Astrocyte (in vitro differentiated cells and primary cell): ENCODE data around the gene GRM5.

ENCODE experiments used
- EZH2 ChIP-seq: IDR thresholded peaks from 2 replicates; pipeline ENCODE4 v1.6.1; 2012; ENCODE audit warnings: mild to moderate bottlenecking, low read length, inconsistent platforms; ENCODE audit not compliant: insufficient read depth
- TF ChIP-seq, protein P1 (sequence below): IDR thresholded peaks from 2 replicates; pipeline ENCODE4 v1.5.1; 2011; ENCODE audit warnings: low read depth, mild to moderate bottlenecking, inconsistent platforms, low read length, moderate library complexity; ENCODE audit not compliant: insufficient read depth

- TF ChIP-seq EZH2 = no peak
- TF ChIP-seq, protein P1, sequence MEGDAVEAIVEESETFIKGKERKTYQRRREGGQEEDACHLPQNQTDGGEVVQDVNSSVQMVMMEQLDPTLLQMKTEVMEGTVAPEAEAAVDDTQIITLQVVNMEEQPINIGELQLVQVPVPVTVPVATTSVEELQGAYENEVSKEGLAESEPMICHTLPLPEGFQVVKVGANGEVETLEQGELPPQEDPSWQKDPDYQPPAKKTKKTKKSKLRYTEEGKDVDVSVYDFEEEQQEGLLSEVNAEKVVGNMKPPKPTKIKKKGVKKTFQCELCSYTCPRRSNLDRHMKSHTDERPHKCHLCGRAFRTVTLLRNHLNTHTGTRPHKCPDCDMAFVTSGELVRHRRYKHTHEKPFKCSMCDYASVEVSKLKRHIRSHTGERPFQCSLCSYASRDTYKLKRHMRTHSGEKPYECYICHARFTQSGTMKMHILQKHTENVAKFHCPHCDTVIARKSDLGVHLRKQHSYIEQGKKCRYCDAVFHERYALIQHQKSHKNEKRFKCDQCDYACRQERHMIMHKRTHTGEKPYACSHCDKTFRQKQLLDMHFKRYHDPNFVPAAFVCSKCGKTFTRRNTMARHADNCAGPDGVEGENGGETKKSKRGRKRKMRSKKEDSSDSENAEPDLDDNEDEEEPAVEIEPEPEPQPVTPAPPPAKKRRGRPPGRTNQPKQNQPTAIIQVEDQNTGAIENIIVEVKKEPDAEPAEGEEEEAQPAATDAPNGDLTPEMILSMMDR = no peak
Measured at GRCh38 chr11:88909500-88909899, 156.3 kb downstream of the GRM5 start.
